Heart left ventricle (tissue), 16 donors: ENCODE data around the gene MED27. TPM values are rescaled to one million over a fixed set of nuclear protein-coding genes. Genes with fewer than 3 reads are reported as not detected.

Source experiments
- ATAC-seq, 4 donors: fragments of 200-7000 bp; cut with Tn5 transposase; one replicate each; pipeline ENCODE4 v1.9.1; 2020 to 2022; ENCODE audit warnings: moderate library complexity in 4 of 4, mild to moderate bottlenecking in 3 of 4, moderate number of reproducible peaks in 1 of 4
- DNase-seq, 5 donors: peaks; one replicate each; pipeline ENCODE4 v3.0.0-alpha.2; 2020
- H3K27ac ChIP-seq, 12 donors: fragments of 200-600 bp; sonication (generic) in 4 of 12; one replicate each; pipeline versions ENCODE4 v1.5.0 to v1.8.0; 2016 to 2022; ENCODE audit warnings: mild to moderate bottlenecking in 2 of 12
- H3K27me3 ChIP-seq, 9 donors: fragments of 200-600 bp; sonication (generic) in 2 of 9; one replicate each; pipeline versions ENCODE4 v1.5.1 to v1.8.0; 2016 to 2022; ENCODE audit warnings: mild to moderate bottlenecking in 3 of 9
- H3K36me3 ChIP-seq, 9 donors: fragments of 200-600 bp; sonication (generic) in 2 of 9; one replicate each; pipeline versions ENCODE4 v1.5.0 to v1.8.0; 2018 to 2022; ENCODE audit warnings: mild to moderate bottlenecking in 2 of 9
- H3K4me1 ChIP-seq, 12 donors: fragments of 200-600 bp; sonication (generic) in 4 of 12; one replicate each; pipeline versions ENCODE4 v1.5.0 to v1.8.0; 2016 to 2022; ENCODE audit warnings: mild to moderate bottlenecking in 3 of 12
- H3K4me3 ChIP-seq, 12 donors: fragments of 200-600 bp; sonication (generic) in 4 of 12; one replicate each; pipeline versions ENCODE4 v1.5.0 to v1.8.0; 2017 to 2022; ENCODE audit warnings: mild to moderate bottlenecking in 9 of 12, moderate library complexity in 4 of 12
- H3K9me3 ChIP-seq, 12 donors: fragments of 200-600 bp; sonication (generic) in 4 of 12; one replicate each; pipeline versions ENCODE4 v1.5.0 to v1.8.0; 2016 to 2022; ENCODE audit warnings: mild to moderate bottlenecking in 1 of 12
- CTCF ChIP-seq, 12 donors: fragments of 200-600 bp; sonication (generic) in 4 of 12; IDR thresholded peaks; one replicate each; pipeline versions ENCODE4 v1.5.0 to v1.8.0; 2018 to 2022; ENCODE audit warnings: antibody characterized with exemption in 12 of 12, mild to moderate bottlenecking in 5 of 12
- POLR2A ChIP-seq, 2 donors: fragments of 450-650 bp; IDR thresholded peaks; one replicate each; pipeline ENCODE4 v1.6.1; 2017; ENCODE audit warnings: antibody characterized with exemption in 2 of 2, mild to moderate bottlenecking in 2 of 2, moderate library complexity in 2 of 2
- WGBS, 4 donors: extraction: QIAGEN DNeasy Blood & Tissue Kit in 2 of 4; methylation state at CpG; one replicate each; pipeline versions ENCODE4 v1.1.5 to v1.1.7; 2013 to 2018; 5-methylcytosine and 5-hydroxymethylcytosine counted together
- intact Hi-C, 10 donors: fragments of 100-400 bp; cut with DNase I; formaldehyde crosslinking; loops; one replicate each; pipeline versions ENCODE4 v1.11.1 to v1.14.2; 2022
- polyA plus RNA-seq, 2 donors: library from polyadenylated mRNA; stranded (reverse); fragments of 200-250 nt; gene quantifications; one replicate each; pipeline ENCODE4 v1.2.3, GENCODE V29; 2013
- total RNA-seq, 9 donors: library from RNA; depleted of rRNA in 2 of 9; stranded (reverse); fragments of >200 nt in 2 of 9; fragmentation: NEBNext Ultra II Directional in 3 of 9; extraction: Animal tissue kit (Norgen Biotek cat#: 25700) in 3 of 9; gene quantifications; one replicate each; pipeline versions ENCODE4 v1.1.0 to v1.2.4, GENCODE V29; 2016 to 2023
- donor health status: ischemic (EF 13 %, LVEDD 7.1; RV severe dilation, severe dysfunction).
- donor health status: healthy with polysubstance abuse.
- donor health status: DM: no; HTN: yes; CAD: no.
- donor health status: DM: no; HTN: no; CAD: no.
- donor health status: ischemic (EF 25% LVEDD 6.9; RV normal size, moderate dysfunction).
- donor health status: ischemic (EF 25% LVEDD 5.7; RV mildly dilated, moderate dysfunction).
- donor health status: healthy.
- donor health status: DM: yes; HTN: yes; CAD: no.
- donor health status: ischemic (EF 35%, LVEDD 5.7; RV mildly dilated, moderate dysfunction).
- donor health status: nonischemic (EF 11% LVEDD 7.7; RV severe dilation, severe dysfunction).
- donor health status: DM: yes; HTN: yes; CAD: no.
- donor health status: PGD.
- donor health status: ischemic (EF 29% LVEDD 5.4; RV normal size, mild dysfunction).
- donor health status: nonischemic (EF 23%, LVEDD 6.1; RV moderate dilation, normal function).

Gene MED27
- total and polyA plus RNA-seq, 11 donors = 14.3 to 23.0 (median 15.6) TPM

- no peak for ATAC-seq
- intact Hi-C loops = loop anchor here in 1 of 10 donors (5.0 kb wide), 1 partner anchor 243 kb away; no protein-coding TSS in a partner anchor
- Histone ChIP-seq H3K27me3 (no peaks in the 10 kb centered on the region), H3K4me1 (peaks cover 0 to 27% (median 13%) of the 10 kb centered on the region in 12 donors), H3K27ac (no peak overlapping the region), H3K9me3 (no peaks in the 10 kb centered on the region), H3K4me3 (no peak overlapping the region), H3K36me3 (peaks cover 0 to 8% (median 0%) of the 10 kb centered on the region in 9 donors)
- TF ChIP-seq CTCF (IDR thresholded peaks at IDR 0.05) (no peak), POLR2A (IDR thresholded peaks at IDR 0.05) (no peak)
- WGBS, 4 donors = 77 to 78% (median 78%) methylated on average over 6 of the region's 6 CpGs
- DNase-seq = no peak
These were observed 85.1 kb downstream of the MED27 start for GRCh38 chr9:131994364-131995125.

GRCh38 chr9:131992906-131993657 lies 86.6 kb downstream of the MED27 start:
- no peak for DNase-seq
- intact Hi-C loops = no loop called here
- Histone ChIP-seq H3K4me1 (peaks cover 0 to 20% (median 12%) of the 10 kb centered on the region in 12 donors), H3K27ac (no peak overlapping the region), H3K9me3 (no peaks in the 10 kb centered on the region), H3K36me3 (peaks cover 0 to 8% (median 0%) of the 10 kb centered on the region in 9 donors), H3K27me3 (no peaks in the 10 kb centered on the region), H3K4me3 (no peak overlapping the region)
- ATAC-seq = no peak
- TF ChIP-seq CTCF (IDR thresholded peaks at IDR 0.05) = no peak
- no peak for TF ChIP-seq POLR2A (IDR thresholded peaks at IDR 0.05)
- WGBS, 4 donors = 83 to 86% (median 85%) methylated on average over 10 of the region's 10 CpGs

DNA sequence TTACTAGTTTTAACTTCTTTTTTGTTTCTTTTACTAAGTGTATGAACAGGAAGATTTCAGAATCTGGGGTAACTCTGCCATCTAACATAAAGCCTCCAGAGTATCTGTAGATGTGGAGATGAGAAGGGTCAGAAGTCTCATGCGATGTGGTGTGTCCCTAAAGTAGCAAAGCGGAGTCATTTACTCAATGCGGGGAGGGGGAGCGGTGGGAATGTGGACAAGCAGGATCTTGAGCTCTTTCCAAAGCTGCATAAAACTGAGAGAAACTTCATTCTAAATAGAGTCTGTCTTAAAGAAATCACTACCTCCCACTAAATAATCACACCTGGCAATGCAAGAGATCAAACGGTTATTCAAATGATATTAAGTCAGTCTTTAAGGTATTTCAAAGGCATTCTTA lies 92.4 kb downstream of the MED27 start:
- H3K27ac ChIP-seq = no peak overlapping the region
- TF ChIP-seq CTCF (IDR thresholded peaks at IDR 0.05) = no peak
- TF ChIP-seq POLR2A (IDR thresholded peaks at IDR 0.05) = no peak
- intact Hi-C loops = loop anchor here in 1 of 10 donors (10.0 kb wide), 1 partner anchor 72 kb away; no protein-coding TSS in a partner anchor
- H3K4me3 ChIP-seq = no peak overlapping the region
- peaks cover 0 to under 1% (median 0%) of the 10 kb centered on the region in 12 donors for H3K4me1 ChIP-seq
- 94 to 99% (median 97%) methylated on average over 5 of the region's 5 CpGs for WGBS, 4 donors
- no peaks in the 10 kb centered on the region for H3K27me3 ChIP-seq
- DNase-seq = no peak
- peaks cover 0 to 3% (median 0%) of the 10 kb centered on the region in 9 donors for H3K36me3 ChIP-seq
- H3K9me3 ChIP-seq = no peaks in the 10 kb centered on the region
- no peak for ATAC-seq

GRCh38 chr9:131986576-131986975 lies 93.1 kb downstream of the MED27 start:
- Histone ChIP-seq H3K27me3 (no peaks in the 10 kb centered on the region), H3K36me3 (peaks cover 0 to 3% (median 0%) of the 10 kb centered on the region in 9 donors), H3K4me3 (no peak overlapping the region), H3K9me3 (no peaks in the 10 kb centered on the region), H3K27ac (no peak overlapping the region), H3K4me1 (peaks cover 0 to 7% (median 0%) of the 10 kb centered on the region in 12 donors)
- no peak for TF ChIP-seq POLR2A (IDR thresholded peaks at IDR 0.05)
- no peak for TF ChIP-seq CTCF (IDR thresholded peaks at IDR 0.05)
- intact Hi-C loops = loop anchor here in 1 of 10 donors (10.0 kb wide), 1 partner anchor 72 kb away; no protein-coding TSS in a partner anchor
- 95 to 98% (median 96%) methylated on average over 4 of the region's 4 CpGs for WGBS, 4 donors
- ATAC-seq = no peak
- no peak for DNase-seq
